DOHH2 (cell line): ENCODE results near the gene DNMT1.

Source experiments
- H3F3A ChIP-seq: fragments of 200-600 bp; sonication (generic), shearing (Covaris generic); 2 replicates; pipeline ENCODE4 v1.6.0; 2016; ENCODE audit warnings: antibody characterized with exemption, mild to moderate bottlenecking; ENCODE audit not compliant: control insufficient read depth, insufficient read depth
- H3K27ac ChIP-seq: fragments of 200-600 bp; sonication (generic); 2 replicates; pipeline ENCODE4 v1.5.1; 2014; ENCODE audit warnings: low read depth, mild to moderate bottlenecking, low read length, moderate library complexity
- H3K27me3 ChIP-seq: fragments of 200-600 bp; sonication (generic); 2 replicates; pipeline ENCODE4 v1.6.1; 2014; ENCODE audit warnings: mild to moderate bottlenecking, low read length, mixed read lengths; ENCODE audit not compliant: control insufficient read depth
- H3K36me3 ChIP-seq: fragments of 200-600 bp; sonication (generic); 2 replicates; pipeline ENCODE4 v1.6.1; 2014; ENCODE audit warnings: mild to moderate bottlenecking, low read length, moderate library complexity, mixed read lengths; ENCODE audit not compliant: control insufficient read depth
- H3K4me1 ChIP-seq: fragments of 200-600 bp; sonication (generic); 2 replicates; pipeline ENCODE4 v1.6.1; 2014; ENCODE audit warnings: mild to moderate bottlenecking, low read length, mixed read lengths; ENCODE audit not compliant: control insufficient read depth
- H3K4me2 ChIP-seq: fragments of 200-600 bp; sonication (generic); 2 replicates; pipeline ENCODE4 v1.6.0; 2014; ENCODE audit warnings: mild to moderate bottlenecking, low read length, moderate library complexity
- H3K4me3 ChIP-seq: fragments of 200-600 bp; sonication (generic); 2 replicates; pipeline ENCODE4 v1.5.1; 2014; ENCODE audit warnings: mild to moderate bottlenecking, low read length, mixed read lengths
- H3K79me2 ChIP-seq: fragments of 200-600 bp; sonication (generic); 2 replicates; pipeline ENCODE4 v1.6.1; 2014; ENCODE audit warnings: mild to moderate bottlenecking, low read length, mixed read lengths; ENCODE audit not compliant: control insufficient read depth
- H3K9me2 ChIP-seq: fragments of 200-600 bp; sonication (generic); replicated peaks from 2 replicates; pipeline ENCODE4 v1.6.1; 2014; ENCODE audit warnings: mild to moderate bottlenecking, low read length, mixed read lengths; ENCODE audit not compliant: control insufficient read depth
- H3K9me3 ChIP-seq: fragments of 200-600 bp; sonication (generic); 2 replicates; pipeline ENCODE4 v1.6.1; 2014; ENCODE audit warnings: antibody characterized with exemption, low read length, mixed read lengths; ENCODE audit not compliant: control insufficient read depth, insufficient read depth
- H4K20me1 ChIP-seq: fragments of 200-600 bp; sonication (generic); 2 replicates; pipeline ENCODE4 v1.6.0; 2014; ENCODE audit warnings: low read depth, mild to moderate bottlenecking, antibody characterized with exemption, low read length, moderate library complexity; ENCODE audit not compliant: control insufficient read depth, insufficient read depth
- EZH2phosphoT487 ChIP-seq: fragments of 200-600 bp; sonication (generic); IDR thresholded peaks from 2 replicates; pipeline ENCODE4 v1.6.1; 2017; ENCODE audit warnings: borderline replicate concordance, mild to moderate bottlenecking, antibody characterized with exemption, low read length, moderate library complexity, mixed read lengths
- TF ChIP-seq, protein P1 (sequence below): fragments of 200-600 bp; sonication (generic); IDR thresholded peaks from one replicate; pipeline ENCODE4 v1.5.1; 2014; ENCODE audit warnings: antibody characterized with exemption, mild to moderate bottlenecking, low read depth, low read length; ENCODE audit not compliant: poor library complexity, severe bottlenecking

The DNMT1 gene

GRCh38 chr19:10138879-10139795 lies 55.6 kb downstream of the DNMT1 start:
- H3K9me2 ChIP-seq: no peaks in the 10 kb centered on the region
- TF ChIP-seq, protein P1, sequence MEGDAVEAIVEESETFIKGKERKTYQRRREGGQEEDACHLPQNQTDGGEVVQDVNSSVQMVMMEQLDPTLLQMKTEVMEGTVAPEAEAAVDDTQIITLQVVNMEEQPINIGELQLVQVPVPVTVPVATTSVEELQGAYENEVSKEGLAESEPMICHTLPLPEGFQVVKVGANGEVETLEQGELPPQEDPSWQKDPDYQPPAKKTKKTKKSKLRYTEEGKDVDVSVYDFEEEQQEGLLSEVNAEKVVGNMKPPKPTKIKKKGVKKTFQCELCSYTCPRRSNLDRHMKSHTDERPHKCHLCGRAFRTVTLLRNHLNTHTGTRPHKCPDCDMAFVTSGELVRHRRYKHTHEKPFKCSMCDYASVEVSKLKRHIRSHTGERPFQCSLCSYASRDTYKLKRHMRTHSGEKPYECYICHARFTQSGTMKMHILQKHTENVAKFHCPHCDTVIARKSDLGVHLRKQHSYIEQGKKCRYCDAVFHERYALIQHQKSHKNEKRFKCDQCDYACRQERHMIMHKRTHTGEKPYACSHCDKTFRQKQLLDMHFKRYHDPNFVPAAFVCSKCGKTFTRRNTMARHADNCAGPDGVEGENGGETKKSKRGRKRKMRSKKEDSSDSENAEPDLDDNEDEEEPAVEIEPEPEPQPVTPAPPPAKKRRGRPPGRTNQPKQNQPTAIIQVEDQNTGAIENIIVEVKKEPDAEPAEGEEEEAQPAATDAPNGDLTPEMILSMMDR: no peak
- no peak for TF ChIP-seq EZH2phosphoT487
- no peaks in the 10 kb centered on the region for H3K9me3 ChIP-seq
- H3K4me3 ChIP-seq: no peak overlapping the region
- H3K4me2 ChIP-seq: no peak overlapping the region
- H3F3A ChIP-seq: peaks cover 11% of the 10 kb centered on the region; the same call in 1 of the 2 replicates
- peaks cover 99% of the 10 kb centered on the region for H3K36me3 ChIP-seq
- no peaks in the 10 kb centered on the region for H3K27me3 ChIP-seq
- no peaks in the 10 kb centered on the region for H3K4me1 ChIP-seq
- no peak overlapping the region for H3K27ac ChIP-seq
- peaks cover 11% of the 10 kb centered on the region; the same call in 1 of the 2 replicates for H4K20me1 ChIP-seq
- H3K79me2 ChIP-seq: peaks cover 39% of the 10 kb centered on the region

GRCh38 chr19:10137751-10138682 lies 56.7 kb downstream of the DNMT1 start:
- Histone ChIP-seq H3K27ac (no peak overlapping the region), H3F3A (peaks cover 20% of the 10 kb centered on the region), H3K9me3 (no peaks in the 10 kb centered on the region), H3K9me2 (no peaks in the 10 kb centered on the region), H3K4me2 (no peak overlapping the region), H3K4me1 (no peaks in the 10 kb centered on the region), H3K27me3 (no peaks in the 10 kb centered on the region), H3K4me3 (no peak overlapping the region), H3K36me3 (peaks cover 99% of the 10 kb centered on the region), H4K20me1 (peaks cover 11% of the 10 kb centered on the region; the same call in 1 of the 2 replicates), H3K79me2 (peaks cover 38% of the 10 kb centered on the region)
- TF ChIP-seq EZH2phosphoT487: no peak

GRCh38 chr19:10136936-10137335 lies 57.8 kb downstream of the DNMT1 start:
- H3K4me1 ChIP-seq: no peaks in the 10 kb centered on the region
- no peaks in the 10 kb centered on the region for H3K27me3 ChIP-seq
- no peak overlapping the region for H3K27ac ChIP-seq
- no peak overlapping the region for H3K4me3 ChIP-seq
- H3K36me3 ChIP-seq: peaks cover 99% of the 10 kb centered on the region
- no peak for TF ChIP-seq EZH2phosphoT487
- TF ChIP-seq, protein P1: no peak
- peaks cover 6% of the 10 kb centered on the region; the same call in 1 of the 2 replicates for H4K20me1 ChIP-seq
- H3K79me2 ChIP-seq: peaks cover 28% of the 10 kb centered on the region; the same call in 1 of the 2 replicates
- H3K9me2 ChIP-seq: no peaks in the 10 kb centered on the region
- H3K4me2 ChIP-seq: no peak overlapping the region
- no peaks in the 10 kb centered on the region for H3K9me3 ChIP-seq
- H3F3A ChIP-seq: peaks cover 17% of the 10 kb centered on the region
